GM12878 (cell line): ENCODE results near the gene ADAMTS14. TPM values are rescaled to one million over a fixed set of nuclear protein-coding genes. Genes with fewer than 3 reads are reported as not detected.

ENCODE experiments used
- ATAC-seq: fragments of 200-7000 bp; cut with Tn5 transposase; 3 replicates; pipeline ENCODE4 v1.9.1; 2020; ENCODE audit warnings: mild to moderate bottlenecking, moderate library complexity
- Bru-seq: library from RNA; stranded (reverse); fragments of 400-500 nt; gene quantifications from one replicate; lab custom pipeline; 2021; lab: Mats Ljungman, UMichigan
- BruChase-seq, 2 experiments: library from RNA; stranded (reverse); fragments of 400-500 nt; gene quantifications; one replicate each; lab custom pipeline; 2021; lab: Mats Ljungman, UMichigan
- BruUV-seq: library from RNA; stranded (reverse); fragments of 400-500 nt; replicated peaks from 2 replicates; lab custom pipeline; 2021; lab: Mats Ljungman, UMichigan
- CTCF ChIA-PET: fragments of 300-600 bp; sonication (Branson Sonifier 250); formaldehyde crosslinking; extraction: SDS; loops from one replicate; lab custom pipeline; 2021; ENCODE audit warnings: inconsistent platforms; lab: Yijun Ruan, JAX
- POLR2A ChIA-PET: fragments of 350-600 bp; formaldehyde crosslinking; extraction: SDS; loops from one replicate; lab custom pipeline; 2021; ENCODE audit warnings: inconsistent platforms; lab: Charles Lee
- RAD21 ChIA-PET: fragments of 300-600 bp; sonication (Branson Sonifier 250); formaldehyde crosslinking; loops from one replicate; lab custom pipeline; 2023; ENCODE audit warnings: antibody characterized with exemption; ENCODE audit not compliant: unreplicated experiment; lab: Charles Lee
- SMC1A ChIA-PET: fragments of 300-600 bp; sonication (Branson Sonifier 250); formaldehyde crosslinking; loops from one replicate; lab custom pipeline; 2023; ENCODE audit not compliant: unreplicated experiment, uncharacterized antibody; lab: Charles Lee
- DNase-seq: peaks from one replicate; pipeline ENCODE4 v3.0.0-alpha.2; 2011; ENCODE audit warnings: low read depth, low spot score
- FAIRE-seq: peaks from 3 replicates; lab custom pipeline; 2011; peaks lifted over from hg19 to GRCh38; lab: Jason Lieb, UNC
- H2AFZ ChIP-seq: 2 replicates; pipeline ENCODE4 v1.6.0; 2011; ENCODE audit warnings: low read depth, low read length, control low read depth; ENCODE audit not compliant: control insufficient read depth
- H3K27ac ChIP-seq: 2 replicates; pipeline ENCODE4 v1.5.1; 2011; ENCODE audit warnings: control low read depth; ENCODE audit not compliant: control insufficient read depth, insufficient read depth
- H3K27me3 ChIP-seq, 2 experiments: replicated peaks in 1 of 2; 2 replicates each; pipeline versions ENCODE4 v1.6.0 to v1.6.1; 2011; ENCODE audit warnings: low read length in 1 of 2; ENCODE audit not compliant: control insufficient read depth in 2 of 2, insufficient read depth in 2 of 2
- H3K36me3 ChIP-seq, 2 experiments: 2 replicates each; pipeline ENCODE4 v1.5.1; 2011; ENCODE audit warnings: low read length in 1 of 2; ENCODE audit not compliant: control insufficient read depth in 2 of 2, insufficient read depth in 2 of 2
- H3K4me1 ChIP-seq: 2 replicates; pipeline ENCODE4 v1.6.1; 2011; ENCODE audit warnings: mild to moderate bottlenecking, low read length, moderate library complexity, mixed read lengths; ENCODE audit not compliant: control insufficient read depth, insufficient read depth
- H3K4me2 ChIP-seq: 2 replicates; pipeline ENCODE4 v1.6.0; 2011; ENCODE audit warnings: control low read depth; ENCODE audit not compliant: control insufficient read depth, insufficient read depth
- H3K4me3 ChIP-seq: fragments of 200-600 bp; sonication (generic); 2 replicates; pipeline ENCODE4 v1.5.1; 2016
- H3K79me2 ChIP-seq: 2 replicates; pipeline ENCODE4 v1.6.0; 2011; ENCODE audit warnings: low read length; ENCODE audit not compliant: control insufficient read depth, insufficient read depth
- H3K9ac ChIP-seq: 2 replicates; pipeline ENCODE4 v1.8.0; 2011; ENCODE audit warnings: low read length, control low read depth, mixed read lengths; ENCODE audit not compliant: control insufficient read depth, insufficient read depth
- H3K9me3 ChIP-seq: replicated peaks from 3 replicates; pipeline ENCODE4 v1.5.1; 2011; ENCODE audit warnings: mild to moderate bottlenecking, low read length; ENCODE audit not compliant: control insufficient read depth, insufficient read depth
- H4K20me1 ChIP-seq: 2 replicates; pipeline ENCODE4 v1.6.0; 2011; ENCODE audit not compliant: control insufficient read depth, insufficient read depth
- HDAC6 ChIP-seq: fragments of 200-600 bp; sonication (generic); IDR thresholded peaks from one replicate; pipeline ENCODE4 v1.8.0; 2017; ENCODE audit warnings: antibody characterized with exemption; ENCODE audit not compliant: unreplicated experiment
- ZBED1 ChIP-seq: IDR thresholded peaks from 2 replicates; pipeline ENCODE4 v1.6.1; 2016; ENCODE audit warnings: borderline replicate concordance
- WGBS: methylation state at CpG from one replicate; pipeline ENCODE4 v1.1.6; 2016; ENCODE audit warnings: low lambda C conversion rate; ENCODE audit not compliant: insufficient replicate concordance, insufficient coverage; ENCODE audit errors: missing lambda C conversion rate; 5-methylcytosine and 5-hydroxymethylcytosine counted together
- in situ Hi-C: fragments of 300-500 bp; cut with MboI; formaldehyde crosslinking; loops from 9 replicates; pipeline ENCODE4 v1.14.3; 2018; ENCODE audit warnings: mixed read lengths
- intact Hi-C: fragments of 100-400 bp; cut with micrococcal nuclease; formaldehyde crosslinking; loops from one replicate; pipeline ENCODE4 v1.14.2; 2022; ENCODE audit not compliant: unreplicated experiment
- long read RNA-seq, 2 experiments: library from polyadenylated mRNA; unstranded; transcript quantifications; one replicate each; pipeline ENCODE4 v2.0.0, GENCODE V29; 2019 to 2020
- polyA minus RNA-seq, 3 experiments: library from RNA; depleted of rRNA, polyadenylated mRNA; stranded (reverse); fragments of >200 nt; gene quantifications; 2 replicates each; pipeline ENCODE4 v1.2.3, GENCODE V29; 2011
- polyA plus RNA-seq, 11 experiments: library from polyadenylated mRNA; depleted of rRNA in 4 of 11; unstranded in 6 of 11; stranded (reverse) in 5 of 11; fragments of >200 nt; fragmentation: Nextera tagmentation in 4 of 11; fragmentation: Illumina TruSeq in 1 of 11; extraction: Ambion mirVana in 4 of 11; extraction: Trizol in 1 of 11; gene quantifications; 1 replicate in 1 of 11; 2 replicates in 10 of 11; pipeline versions ENCODE4 v1.2.1 to v1.2.3, GENCODE V29; 2011 to 2016; ENCODE audit warnings: inconsistent platforms in 2 of 11, missing spikeins in 2 of 11, low read depth in 1 of 11
- total RNA-seq, 4 experiments: library from RNA; depleted of rRNA in 3 of 4; stranded (reverse); fragments of >200 nt in 3 of 4; fragmentation: Illumina TruSeq in 1 of 4; extraction: Trizol in 1 of 4; gene quantifications; 2 replicates each; pipeline versions ENCODE4 v1.2.1 to v1.2.3, GENCODE V29; 2013 to 2021

ADAMTS14 gene, protein sequence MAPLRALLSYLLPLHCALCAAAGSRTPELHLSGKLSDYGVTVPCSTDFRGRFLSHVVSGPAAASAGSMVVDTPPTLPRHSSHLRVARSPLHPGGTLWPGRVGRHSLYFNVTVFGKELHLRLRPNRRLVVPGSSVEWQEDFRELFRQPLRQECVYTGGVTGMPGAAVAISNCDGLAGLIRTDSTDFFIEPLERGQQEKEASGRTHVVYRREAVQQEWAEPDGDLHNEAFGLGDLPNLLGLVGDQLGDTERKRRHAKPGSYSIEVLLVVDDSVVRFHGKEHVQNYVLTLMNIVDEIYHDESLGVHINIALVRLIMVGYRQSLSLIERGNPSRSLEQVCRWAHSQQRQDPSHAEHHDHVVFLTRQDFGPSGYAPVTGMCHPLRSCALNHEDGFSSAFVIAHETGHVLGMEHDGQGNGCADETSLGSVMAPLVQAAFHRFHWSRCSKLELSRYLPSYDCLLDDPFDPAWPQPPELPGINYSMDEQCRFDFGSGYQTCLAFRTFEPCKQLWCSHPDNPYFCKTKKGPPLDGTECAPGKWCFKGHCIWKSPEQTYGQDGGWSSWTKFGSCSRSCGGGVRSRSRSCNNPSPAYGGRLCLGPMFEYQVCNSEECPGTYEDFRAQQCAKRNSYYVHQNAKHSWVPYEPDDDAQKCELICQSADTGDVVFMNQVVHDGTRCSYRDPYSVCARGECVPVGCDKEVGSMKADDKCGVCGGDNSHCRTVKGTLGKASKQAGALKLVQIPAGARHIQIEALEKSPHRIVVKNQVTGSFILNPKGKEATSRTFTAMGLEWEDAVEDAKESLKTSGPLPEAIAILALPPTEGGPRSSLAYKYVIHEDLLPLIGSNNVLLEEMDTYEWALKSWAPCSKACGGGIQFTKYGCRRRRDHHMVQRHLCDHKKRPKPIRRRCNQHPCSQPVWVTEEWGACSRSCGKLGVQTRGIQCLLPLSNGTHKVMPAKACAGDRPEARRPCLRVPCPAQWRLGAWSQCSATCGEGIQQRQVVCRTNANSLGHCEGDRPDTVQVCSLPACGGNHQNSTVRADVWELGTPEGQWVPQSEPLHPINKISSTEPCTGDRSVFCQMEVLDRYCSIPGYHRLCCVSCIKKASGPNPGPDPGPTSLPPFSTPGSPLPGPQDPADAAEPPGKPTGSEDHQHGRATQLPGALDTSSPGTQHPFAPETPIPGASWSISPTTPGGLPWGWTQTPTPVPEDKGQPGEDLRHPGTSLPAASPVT
- total RNA-seq (2013; cell fraction: nucleolus; rRNA removed) = 0.24 and 0.29 TPM in 2 replicates
- total RNA-seq (2014; rRNA removed) (not detected in 2 replicates), total RNA-seq (2014; rRNA removed; fragmentation: Illumina TruSeq; extraction: Trizol) (not detected in 2 replicates), total RNA-seq (2021) (not detected in 2 replicates), polyA plus RNA-seq (2011; rRNA removed) (0.01 and 0.03 TPM in 2 replicates), polyA plus RNA-seq (2014; fragmentation: Illumina TruSeq; extraction: Trizol) (not detected in 2 replicates), polyA plus RNA-seq (2014; fragmentation: Nextera tagmentation; extraction: Ambion mirVana) (not detected), polyA plus RNA-seq (2014; rRNA removed) (0.03 and 0.05 TPM in 2 replicates), polyA plus RNA-seq (2016; fragmentation: Nextera tagmentation; extraction: Ambion mirVana) (not detected), polyA minus RNA-seq (2011; rRNA and poly(A)+ RNA removed) (0.07 TPM in 1 of 2 replicates, not detected in the other), Bru-seq, nascent RNA (percentile 19 among the genes with signal in this experiment), BruChase-seq, experiment 1, labeled RNA remaining after a 6-hour chase (percentile 16 among the genes with signal in this experiment), BruChase-seq, experiment 2, labeled RNA remaining after a 2-hour chase (percentile 13 among the genes with signal in this experiment)
- polyA plus RNA-seq (2011; ENCODE audit: low read depth) = not detected
- 0.03 and 0.04 TPM in 2 replicates for polyA plus RNA-seq (2011; cell fraction: cytosol; rRNA removed)
- 0.41 and 0.52 TPM in 2 replicates for polyA plus RNA-seq (2011; cell fraction: nucleus; rRNA removed)
- polyA plus RNA-seq (2012) = 0.04 TPM in 1 of 2 replicates, not detected in the other
- not detected in 2 replicates for polyA minus RNA-seq (2011; cell fraction: cytosol; rRNA and poly(A)+ RNA removed)
- 0.10 and 0.12 TPM in 2 replicates for polyA minus RNA-seq (2011; cell fraction: nucleus; rRNA and poly(A)+ RNA removed)
- long read RNA-seq, experiment 1 = 0 reads
- long read RNA-seq, experiment 2 = 0 reads

DNA sequence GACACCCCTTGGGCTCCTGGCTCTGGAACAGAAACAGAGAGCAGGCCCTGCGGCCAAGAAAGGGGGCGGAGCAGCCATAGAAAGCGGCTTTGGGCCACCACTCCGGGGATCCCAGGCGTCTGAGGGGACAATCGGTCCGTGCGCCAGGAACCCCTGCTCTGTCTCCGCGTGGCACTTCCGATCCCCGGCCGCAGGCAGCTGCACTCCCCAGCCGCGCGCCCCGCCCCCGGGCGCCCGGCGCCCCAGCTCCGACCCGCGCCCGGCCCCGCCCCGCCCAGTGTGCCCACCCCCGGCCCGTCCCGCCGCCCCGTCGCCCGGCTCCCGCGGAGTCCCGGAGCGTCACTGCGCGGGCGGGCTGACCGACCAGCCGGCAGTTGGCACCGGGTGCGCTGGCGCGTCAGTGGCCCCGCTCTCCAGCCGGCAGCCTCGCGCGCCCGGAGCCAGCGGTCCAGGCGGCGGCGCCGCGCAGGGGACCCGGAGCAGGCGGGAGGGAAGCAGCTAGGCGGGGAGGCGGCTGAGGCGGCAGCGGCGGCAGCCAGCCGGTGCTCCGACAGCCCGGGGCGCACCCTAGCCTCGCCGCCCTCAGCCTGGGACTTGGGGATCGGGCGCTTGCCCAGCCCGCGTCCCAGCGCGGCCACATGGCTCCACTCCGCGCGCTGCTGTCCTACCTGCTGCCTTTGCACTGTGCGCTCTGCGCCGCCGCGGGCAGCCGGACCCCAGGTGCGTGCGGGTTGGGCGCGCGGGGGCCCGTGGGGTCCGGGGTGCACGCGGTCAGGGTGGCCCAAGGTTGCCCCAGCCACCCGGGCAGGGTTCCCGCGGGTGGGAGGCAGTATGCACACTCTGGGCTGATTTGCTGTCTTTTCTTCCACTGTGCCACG is at the start of gene ADAMTS14:
Gene ADAMTS14, plus strand, starts transcription at position 342 of the 878 bp plus-strand sequence. Its CDS starts 297 bp downstream, at position 639.
- no peaks in the 10 kb centered on the region for H3K79me2 ChIP-seq
- RAD21 ChIA-PET = no interaction called here

More for the DNA sequence above, at the start of gene ADAMTS14:
- Histone ChIP-seq H3K4me2 (peak within 1 kb of the TSS; percentile 22; the same call in 1 of the 2 replicates), H3K9ac (no peak within 1 kb of the TSS), H3K4me3 (no peak within 1 kb of the TSS), H3K27ac (no peak within 1 kb of the TSS), H3K9me3 (no peaks in the 10 kb centered on the region; the same call in 2 of the 3 replicates), H3K4me1 (no peaks in the 10 kb centered on the region), H2AFZ (no peak within 1 kb of the TSS), H4K20me1 (no peaks in the 10 kb centered on the region), H3K27me3 (peaks cover 0 to 4% of the 10 kb centered on the region in 2 experiments; a peak in 3 of 4 replicates), H3K36me3 (no peaks in the 10 kb centered on the region)
- TF ChIP-seq HDAC6 = peak; percentile 97
- no peak for TF ChIP-seq ZBED1
- in situ Hi-C loops = no loop called here
- 7% methylated on average over 52 of the region's 100 CpGs for whole genome bisulfite sequencing
- CTCF ChIA-PET = no interaction called here
- DNase-seq (no peak), ATAC-seq (no peak; the same call in 2 of the 3 replicates), FAIRE-seq (no peak)
- intact Hi-C loops = no loop called here
- POLR2A ChIA-PET = no interaction called here
- BruUV-seq = no TSS peak
- SMC1A ChIA-PET = no interaction called here
